ENCODE results near the gene RHEBL1. TPM values are rescaled to one million over a fixed set of nuclear protein-coding genes. Genes with fewer than 3 reads are reported as not detected.

RHEBL1 gene
- total RNA-seq, 1 experiment from 2014 or later, result 9.0 TPM

DNA sequence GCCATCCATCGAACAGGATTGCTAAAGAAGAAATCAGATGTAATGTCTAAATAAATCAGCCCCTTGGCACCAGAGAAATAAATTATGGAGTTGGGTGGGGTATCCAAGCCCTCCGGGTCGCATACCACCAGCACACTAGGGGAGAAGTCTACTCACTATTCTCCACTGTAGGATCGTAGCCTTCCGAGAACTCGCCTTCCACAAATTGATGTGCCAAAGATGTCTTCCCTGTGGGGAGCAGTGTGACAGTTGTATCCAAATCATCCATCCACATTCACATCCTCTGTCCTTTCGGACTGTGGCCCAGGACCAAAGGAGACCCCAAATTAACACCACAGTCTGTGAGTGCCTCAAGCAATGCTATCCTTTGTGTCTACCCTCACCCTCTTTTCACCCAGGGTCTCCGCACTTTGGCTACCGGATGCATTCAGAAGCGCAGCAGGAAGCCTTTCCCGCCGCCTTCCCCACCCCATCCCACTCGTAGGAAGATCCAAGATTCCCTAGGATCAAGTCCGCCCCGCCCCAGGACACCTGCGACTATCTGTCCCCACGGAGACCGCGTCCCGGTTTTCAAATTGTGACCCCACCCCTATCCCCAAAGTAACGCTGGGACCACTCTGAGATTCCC, 786 bp downstream of the RHEBL1 start:
- Mint-ChIP-seq H3K9me3 (no peaks in the 10 kb centered on the region), H3K36me3 (peaks cover 3% of the 10 kb centered on the region; the same call in 1 of the 2 replicates), H3K27ac (no peak overlapping the region), H3K4me3 (peak overlapping the region; percentile 99), H3K27me3 (ENCODE audit: low read depth) (peaks cover 20% of the 10 kb centered on the region), H3K4me1 (peaks cover 17% of the 10 kb centered on the region)
- DNase-seq (ENCODE audit: low spot score) (no peak), ATAC-seq (no peak)
- POLR2A ChIA-PET, result interaction anchor here (1.2 to 1.9 kb wide), 3 partner anchors 23 to 49 kb away, joined by 3 to 6 read pairs (median 5); partner anchors contain the start of gene LMBR1L
- TF ChIP-seq MXD4 (CRISPR knock-in tag; IDR thresholded peaks at IDR 0.05; ENCODE audit: borderline replicate concordance) (no peak), FOXK1 (CRISPR knock-in tag; IDR thresholded peaks at IDR 0.05) (no peak), ZNF671 (CRISPR knock-in tag; IDR thresholded peaks at IDR 0.05) (no peak), GTF2I (CRISPR knock-in tag; conservative IDR thresholded peaks at IDR 0.05) (no peak)
- TF ChIP-seq, protein P1, sequence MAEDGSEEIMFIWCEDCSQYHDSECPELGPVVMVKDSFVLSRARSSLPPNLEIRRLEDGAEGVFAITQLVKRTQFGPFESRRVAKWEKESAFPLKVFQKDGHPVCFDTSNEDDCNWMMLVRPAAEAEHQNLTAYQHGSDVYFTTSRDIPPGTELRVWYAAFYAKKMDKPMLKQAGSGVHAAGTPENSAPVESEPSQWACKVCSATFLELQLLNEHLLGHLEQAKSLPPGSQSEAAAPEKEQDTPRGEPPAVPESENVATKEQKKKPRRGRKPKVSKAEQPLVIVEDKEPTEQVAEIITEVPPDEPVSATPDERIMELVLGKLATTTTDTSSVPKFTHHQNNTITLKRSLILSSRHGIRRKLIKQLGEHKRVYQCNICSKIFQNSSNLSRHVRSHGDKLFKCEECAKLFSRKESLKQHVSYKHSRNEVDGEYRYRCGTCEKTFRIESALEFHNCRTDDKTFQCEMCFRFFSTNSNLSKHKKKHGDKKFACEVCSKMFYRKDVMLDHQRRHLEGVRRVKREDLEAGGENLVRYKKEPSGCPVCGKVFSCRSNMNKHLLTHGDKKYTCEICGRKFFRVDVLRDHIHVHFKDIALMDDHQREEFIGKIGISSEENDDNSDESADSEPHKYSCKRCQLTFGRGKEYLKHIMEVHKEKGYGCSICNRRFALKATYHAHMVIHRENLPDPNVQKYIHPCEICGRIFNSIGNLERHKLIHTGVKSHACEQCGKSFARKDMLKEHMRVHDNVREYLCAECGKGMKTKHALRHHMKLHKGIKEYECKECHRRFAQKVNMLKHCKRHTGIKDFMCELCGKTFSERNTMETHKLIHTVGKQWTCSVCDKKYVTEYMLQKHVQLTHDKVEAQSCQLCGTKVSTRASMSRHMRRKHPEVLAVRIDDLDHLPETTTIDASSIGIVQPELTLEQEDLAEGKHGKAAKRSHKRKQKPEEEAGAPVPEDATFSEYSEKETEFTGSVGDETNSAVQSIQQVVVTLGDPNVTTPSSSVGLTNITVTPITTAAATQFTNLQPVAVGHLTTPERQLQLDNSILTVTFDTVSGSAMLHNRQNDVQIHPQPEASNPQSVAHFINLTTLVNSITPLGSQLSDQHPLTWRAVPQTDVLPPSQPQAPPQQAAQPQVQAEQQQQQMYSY (CRISPR knock-in tag; IDR thresholded peaks at IDR 0.05), result no peak
- CTCF ChIA-PET, result interaction anchor here (0.6 to 7.8 kb wide), 10 partner anchors 12 to 220 kb away, joined by 3 to 73 read pairs (median 6); no protein-coding TSS in a partner anchor

- no peak overlapping the region for H3K4me3 Mint-ChIP-seq
- ATAC-seq (no peak), DNase-seq (ENCODE audit: low spot score) (no peak)
These were observed 3.7 kb downstream of the RHEBL1 start for GRCh38 chr12:49066120-49066519.

More at GRCh38 chr12:49066120-49066519, 3.7 kb downstream of the RHEBL1 start:
- H3K27ac Mint-ChIP-seq, result no peak overlapping the region
- no peak for TF ChIP-seq ATF1 (CRISPR knock-in tag; IDR thresholded peaks at IDR 0.05)
- no peak for TF ChIP-seq ZNF512 (CRISPR knock-in tag; IDR thresholded peaks at IDR 0.05; ENCODE audit: borderline replicate concordance)
- TF ChIP-seq, protein P2, sequence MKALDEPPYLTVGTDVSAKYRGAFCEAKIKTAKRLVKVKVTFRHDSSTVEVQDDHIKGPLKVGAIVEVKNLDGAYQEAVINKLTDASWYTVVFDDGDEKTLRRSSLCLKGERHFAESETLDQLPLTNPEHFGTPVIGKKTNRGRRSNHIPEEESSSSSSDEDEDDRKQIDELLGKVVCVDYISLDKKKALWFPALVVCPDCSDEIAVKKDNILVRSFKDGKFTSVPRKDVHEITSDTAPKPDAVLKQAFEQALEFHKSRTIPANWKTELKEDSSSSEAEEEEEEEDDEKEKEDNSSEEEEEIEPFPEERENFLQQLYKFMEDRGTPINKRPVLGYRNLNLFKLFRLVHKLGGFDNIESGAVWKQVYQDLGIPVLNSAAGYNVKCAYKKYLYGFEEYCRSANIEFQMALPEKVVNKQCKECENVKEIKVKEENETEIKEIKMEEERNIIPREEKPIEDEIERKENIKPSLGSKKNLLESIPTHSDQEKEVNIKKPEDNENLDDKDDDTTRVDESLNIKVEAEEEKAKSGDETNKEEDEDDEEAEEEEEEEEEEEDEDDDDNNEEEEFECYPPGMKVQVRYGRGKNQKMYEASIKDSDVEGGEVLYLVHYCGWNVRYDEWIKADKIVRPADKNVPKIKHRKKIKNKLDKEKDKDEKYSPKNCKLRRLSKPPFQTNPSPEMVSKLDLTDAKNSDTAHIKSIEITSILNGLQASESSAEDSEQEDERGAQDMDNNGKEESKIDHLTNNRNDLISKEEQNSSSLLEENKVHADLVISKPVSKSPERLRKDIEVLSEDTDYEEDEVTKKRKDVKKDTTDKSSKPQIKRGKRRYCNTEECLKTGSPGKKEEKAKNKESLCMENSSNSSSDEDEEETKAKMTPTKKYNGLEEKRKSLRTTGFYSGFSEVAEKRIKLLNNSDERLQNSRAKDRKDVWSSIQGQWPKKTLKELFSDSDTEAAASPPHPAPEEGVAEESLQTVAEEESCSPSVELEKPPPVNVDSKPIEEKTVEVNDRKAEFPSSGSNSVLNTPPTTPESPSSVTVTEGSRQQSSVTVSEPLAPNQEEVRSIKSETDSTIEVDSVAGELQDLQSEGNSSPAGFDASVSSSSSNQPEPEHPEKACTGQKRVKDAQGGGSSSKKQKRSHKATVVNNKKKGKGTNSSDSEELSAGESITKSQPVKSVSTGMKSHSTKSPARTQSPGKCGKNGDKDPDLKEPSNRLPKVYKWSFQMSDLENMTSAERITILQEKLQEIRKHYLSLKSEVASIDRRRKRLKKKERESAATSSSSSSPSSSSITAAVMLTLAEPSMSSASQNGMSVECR (CRISPR knock-in tag; IDR thresholded peaks at IDR 0.05; ENCODE audit: borderline replicate concordance), result no peak
- TF ChIP-seq KAT7 (CRISPR knock-in tag; IDR thresholded peaks at IDR 0.05; ENCODE audit: borderline replicate concordance), result no peak
- no peak for TF ChIP-seq TEAD1 (CRISPR knock-in tag; IDR thresholded peaks at IDR 0.05)
- TF ChIP-seq TCF7 (CRISPR knock-in tag; IDR thresholded peaks at IDR 0.05; ENCODE audit: low read depth), result no peak
- TF ChIP-seq NR1H2 (CRISPR knock-in tag; IDR thresholded peaks at IDR 0.05), result no peak
- TF ChIP-seq ZBTB21 (CRISPR knock-in tag; IDR thresholded peaks at IDR 0.05; ENCODE audit: borderline replicate concordance), result no peak
- no peak for TF ChIP-seq FOXK1 (CRISPR knock-in tag; IDR thresholded peaks at IDR 0.05)
- ChIA-PET POLR2A (no interaction called here), CTCF (interaction anchor here (3.0 to 7.8 kb wide), 5 partner anchors 22 to 69 kb away, joined by 21 to 73 read pairs (median 44); partner anchors contain the start of gene DHH)
- peaks cover 3% of the 10 kb centered on the region; the same call in 1 of the 2 replicates for H3K36me3 Mint-ChIP-seq
- peaks cover 17% of the 10 kb centered on the region for H3K27me3 Mint-ChIP-seq (ENCODE audit: low read depth)
- peaks cover 24% of the 10 kb centered on the region for H3K4me1 Mint-ChIP-seq
- no peaks in the 10 kb centered on the region for H3K9me3 Mint-ChIP-seq
